Adrenal gland (tissue), 12 donors: Measurements from ENCODE around the gene ZNF653. TPM values are rescaled to one million over a fixed set of nuclear protein-coding genes. Genes with fewer than 3 reads are reported as not detected.

Experiments used
- DNase-seq, 7 donors: peaks; one replicate each; pipeline ENCODE4 v3.0.0-alpha.2; 2019 to 2020
- H3K27ac ChIP-seq, 5 donors: fragments of 200-600 bp; sonication (generic) in 4 of 5; 1 replicate in 3 of 5; 2 replicates in 2 of 5; pipeline versions ENCODE4 v1.5.1 to v1.8.0; 2016 to 2020; ENCODE audit warnings: mild to moderate bottlenecking in 1 of 5
- H3K27me3 ChIP-seq: fragments of 200-600 bp; 2 replicates; pipeline ENCODE4 v1.8.0; 2021
- H3K36me3 ChIP-seq, 2 donors: fragments of 200-600 bp; replicated peaks in 1 of 2; 1 replicate in 1 of 2; 2 replicates in 1 of 2; pipeline versions ENCODE4 v1.5.1 to v1.8.0; 2018 to 2022
- H3K4me1 ChIP-seq, 2 donors: fragments of 200-600 bp; replicated peaks in 1 of 2; 1 replicate in 1 of 2; 2 replicates in 1 of 2; pipeline versions ENCODE4 v1.5.1 to v1.8.0; 2018 to 2021
- H3K4me3 ChIP-seq, 4 donors: fragments of 200-600 bp; sonication (generic) in 3 of 4; one replicate each; pipeline ENCODE4 v1.5.1; 2016 to 2018
- H3K9me3 ChIP-seq, 3 donors: fragments of 200-600 bp; sonication (generic) in 1 of 3; replicated peaks in 1 of 3; 1 replicate in 2 of 3; 2 replicates in 1 of 3; pipeline versions ENCODE4 v1.5.1 to v1.8.0; 2016 to 2021
- POLR2A ChIP-seq, 2 donors: fragments of 450-650 bp; IDR thresholded peaks; one replicate each; pipeline ENCODE4 v1.6.1; 2017; ENCODE audit warnings: antibody characterized with exemption in 2 of 2, mild to moderate bottlenecking in 2 of 2, moderate library complexity in 1 of 2
- WGBS, 4 donors: extraction: QIAGEN DNeasy Blood & Tissue Kit in 2 of 4; methylation state at CpG; one replicate each; pipeline versions ENCODE4 v1.1.5 to v1.1.7; 2013 to 2017; 5-methylcytosine and 5-hydroxymethylcytosine counted together
- intact Hi-C, 2 donors: fragments of 100-400 bp; cut with DNase I; formaldehyde crosslinking; loops; one replicate each; pipeline versions ENCODE4 v1.14.1 to v1.15.0; 2022 to 2023
- polyA plus RNA-seq, 3 donors: library from polyadenylated mRNA; stranded (reverse); fragments of 200-250 nt in 2 of 3; fragments of 350-450 nt in 1 of 3; fragmentation: Illumina TruSeq in 1 of 3; extraction: RNeasy Lipid Tissue Mini Kit (QIAGEN cat#74804) in 1 of 3; gene quantifications; one replicate each; pipeline ENCODE4 v1.2.3, GENCODE V29; 2013 to 2014
- total RNA-seq, 9 donors: library from RNA; depleted of rRNA in 4 of 9; stranded (reverse); fragments of >200 nt in 4 of 9; fragments of 120-200 nt in 1 of 9; fragmentation: NEBNext Ultra II Directional in 1 of 9; extraction: Animal tissue kit (Norgen Biotek cat#: 25700) in 1 of 9; gene quantifications; one replicate each; pipeline versions ENCODE4 v1.1.0 to v1.2.4, GENCODE V29; 2013 to 2023
- TF ChIP-seq, protein P1 (sequence below), 6 experiments: fragments of 450-650 bp in 4 of 6; fragments of 200-600 bp in 2 of 6; sonication (generic) in 1 of 6; IDR thresholded peaks; 1 replicate in 5 of 6; 2 replicates in 1 of 6; pipeline versions ENCODE4 v1.5.1 to v1.8.0; 2016 to 2021; ENCODE audit warnings: antibody characterized with exemption in 6 of 6, mild to moderate bottlenecking in 2 of 6, moderate library complexity in 1 of 6
- donor health status: healthy with polysubstance abuse.
- donor health status: Bipolar disorder and iron deficiency.
- donor health status: DM: yes; HTN: yes; CAD: no.
- donor health status: DM: no; HTN: no; CAD: no.
- donor health status: DM: no; HTN: no; CAD: no.
- donor health status: DM: yes; HTN: yes; CAD: no.

The ZNF653 gene
- total and polyA plus RNA-seq, 12 donors: 4.2 to 37.7 (median 11.7) TPM

DNA sequence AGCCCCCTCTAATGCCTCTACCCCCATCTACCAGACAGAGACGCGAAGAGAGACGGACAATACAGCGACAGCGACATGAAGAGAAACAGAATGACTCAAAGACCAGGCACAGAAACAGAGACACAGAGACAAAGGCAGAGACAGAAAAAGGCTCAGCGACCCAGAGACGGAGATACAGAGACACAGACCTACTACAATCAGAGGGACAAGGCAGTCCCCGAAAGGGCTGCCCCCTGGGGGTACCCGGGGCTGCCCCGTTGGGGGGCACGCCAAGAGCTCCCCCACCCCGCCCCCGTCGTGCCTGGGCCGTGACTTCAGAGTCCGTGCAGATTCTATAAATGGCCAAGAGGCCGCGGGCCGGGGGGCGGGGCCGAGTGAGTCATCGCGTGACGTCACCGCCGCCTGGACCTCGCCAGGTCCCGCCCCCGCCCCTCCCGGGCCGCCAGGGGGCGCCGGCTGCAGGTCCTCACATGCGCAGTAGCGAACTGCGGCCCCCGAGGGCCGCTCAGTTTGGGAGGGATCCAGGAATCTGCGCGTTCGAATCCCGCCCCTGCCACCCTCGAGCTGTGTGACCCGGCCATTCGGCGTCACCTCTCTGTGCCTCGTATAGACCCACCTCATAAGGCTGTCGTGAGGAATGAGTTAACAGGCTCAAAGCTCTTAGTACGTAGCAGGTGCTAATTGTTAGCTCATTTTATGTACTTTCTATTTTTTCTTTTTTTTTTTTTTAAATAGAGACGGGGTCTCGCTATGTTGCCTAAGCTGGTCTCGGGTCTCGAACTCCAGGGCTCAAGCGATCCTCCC is 30.4 kb upstream of the ZNF653 start:
- Histone ChIP-seq H3K4me3 (peak overlapping the region in 1 of 4 donors; percentile 49), H3K27me3 (peaks cover 4% of the 10 kb centered on the region), H3K9me3 (no peaks in the 10 kb centered on the region), H3K27ac (peak overlapping the region in 3 of 5 donors; percentile 58 to 80 (median 63)), H3K36me3 (no peaks in the 10 kb centered on the region), H3K4me1 (peaks cover 6% of the 10 kb centered on the region in 2 donors)
- intact Hi-C loops: loop anchor here in 1 of 2 donors (5.0 kb wide), 1 partner anchor 51 kb away; no protein-coding TSS in a partner anchor
- WGBS, 4 donors: 12 to 21% (median 16%) methylated on average over 29 to 54 of the region's 54 CpGs
- DNase-seq: peak; percentile 86 to 96 (median 93)
- TF ChIP-seq POLR2A (IDR thresholded peaks at IDR 0.05): peak; percentile 17 to 48
- TF ChIP-seq, protein P1, sequence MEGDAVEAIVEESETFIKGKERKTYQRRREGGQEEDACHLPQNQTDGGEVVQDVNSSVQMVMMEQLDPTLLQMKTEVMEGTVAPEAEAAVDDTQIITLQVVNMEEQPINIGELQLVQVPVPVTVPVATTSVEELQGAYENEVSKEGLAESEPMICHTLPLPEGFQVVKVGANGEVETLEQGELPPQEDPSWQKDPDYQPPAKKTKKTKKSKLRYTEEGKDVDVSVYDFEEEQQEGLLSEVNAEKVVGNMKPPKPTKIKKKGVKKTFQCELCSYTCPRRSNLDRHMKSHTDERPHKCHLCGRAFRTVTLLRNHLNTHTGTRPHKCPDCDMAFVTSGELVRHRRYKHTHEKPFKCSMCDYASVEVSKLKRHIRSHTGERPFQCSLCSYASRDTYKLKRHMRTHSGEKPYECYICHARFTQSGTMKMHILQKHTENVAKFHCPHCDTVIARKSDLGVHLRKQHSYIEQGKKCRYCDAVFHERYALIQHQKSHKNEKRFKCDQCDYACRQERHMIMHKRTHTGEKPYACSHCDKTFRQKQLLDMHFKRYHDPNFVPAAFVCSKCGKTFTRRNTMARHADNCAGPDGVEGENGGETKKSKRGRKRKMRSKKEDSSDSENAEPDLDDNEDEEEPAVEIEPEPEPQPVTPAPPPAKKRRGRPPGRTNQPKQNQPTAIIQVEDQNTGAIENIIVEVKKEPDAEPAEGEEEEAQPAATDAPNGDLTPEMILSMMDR (IDR thresholded peaks at IDR 0.05): peak; percentile 55 to 93 (median 78)

DNA sequence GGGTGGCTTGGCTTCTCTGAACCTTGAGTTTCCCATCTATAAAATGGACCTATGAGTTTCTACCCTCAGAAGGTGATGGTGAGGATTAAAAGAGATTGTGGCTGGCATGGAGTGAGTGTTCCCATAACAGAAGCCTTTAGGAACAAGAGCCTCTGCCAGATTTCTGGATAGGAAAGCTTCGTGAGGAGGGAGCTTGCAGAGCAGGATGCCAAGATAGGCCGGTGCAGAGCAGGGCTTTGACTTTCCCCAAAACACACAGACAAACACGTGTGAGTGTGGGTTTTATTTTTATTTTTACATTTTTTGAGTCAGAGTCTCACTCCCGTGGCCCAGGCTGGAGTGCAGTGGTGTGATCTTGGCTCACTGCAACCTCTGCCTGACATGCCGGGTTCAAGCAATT is 29.3 kb upstream of the ZNF653 start:
- peaks cover 6% of the 10 kb centered on the region in 2 donors for H3K4me1 ChIP-seq
- peaks cover 4% of the 10 kb centered on the region for H3K27me3 ChIP-seq
- TF ChIP-seq POLR2A (IDR thresholded peaks at IDR 0.05): no peak
- TF ChIP-seq, protein P1 (IDR thresholded peaks at IDR 0.05): no peak
- H3K4me3 ChIP-seq: no peak overlapping the region
- no peaks in the 10 kb centered on the region for H3K36me3 ChIP-seq
- no peak for DNase-seq
- WGBS, 4 donors: 68 to 81% (median 70%) methylated on average over 5 of the region's 5 CpGs
- intact Hi-C loops: loop anchor here in 1 of 2 donors (5.0 kb wide), 1 partner anchor 52 kb away; no protein-coding TSS in a partner anchor
- peak overlapping the region in 2 of 5 donors; percentile 58 to 80 for H3K27ac ChIP-seq
- H3K9me3 ChIP-seq: no peaks in the 10 kb centered on the region

DNA sequence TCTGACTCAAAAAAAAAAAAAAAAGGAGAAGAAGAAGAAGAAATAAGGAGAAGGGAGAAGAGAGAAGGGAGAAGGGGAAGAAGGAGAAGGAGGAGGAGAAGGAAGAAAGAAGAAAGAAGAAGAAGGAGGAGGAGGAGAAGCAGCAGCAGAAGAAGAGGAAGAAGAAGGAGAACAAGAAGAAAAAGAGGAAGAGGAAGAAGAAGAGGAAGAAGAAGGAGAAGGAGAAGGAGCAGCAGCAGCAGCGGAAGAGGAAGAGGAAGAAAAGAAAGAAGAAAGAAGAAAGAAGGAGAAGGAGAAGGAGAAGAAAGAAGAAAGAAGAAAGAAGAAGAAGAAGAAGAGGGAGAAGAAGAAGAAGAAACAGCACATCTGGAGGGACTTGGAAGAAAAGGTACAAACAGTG is 28.9 kb upstream of the ZNF653 start:
- H3K4me1 ChIP-seq: peaks cover 6 to 9% of the 10 kb centered on the region in 2 donors
- no peaks in the 10 kb centered on the region for H3K36me3 ChIP-seq
- no peak overlapping the region for H3K27ac ChIP-seq
- no peak for DNase-seq
- no peaks in the 10 kb centered on the region for H3K9me3 ChIP-seq
- no peak for TF ChIP-seq POLR2A (IDR thresholded peaks at IDR 0.05)
- TF ChIP-seq, protein P1 (IDR thresholded peaks at IDR 0.05): no peak
- intact Hi-C loops: no loop called here
- peaks cover 4% of the 10 kb centered on the region for H3K27me3 ChIP-seq
- WGBS, 4 donors: 76 to 96% (median 85%) methylated on average over 1 of the region's 1 CpG
- H3K4me3 ChIP-seq: no peak overlapping the region

DNA sequence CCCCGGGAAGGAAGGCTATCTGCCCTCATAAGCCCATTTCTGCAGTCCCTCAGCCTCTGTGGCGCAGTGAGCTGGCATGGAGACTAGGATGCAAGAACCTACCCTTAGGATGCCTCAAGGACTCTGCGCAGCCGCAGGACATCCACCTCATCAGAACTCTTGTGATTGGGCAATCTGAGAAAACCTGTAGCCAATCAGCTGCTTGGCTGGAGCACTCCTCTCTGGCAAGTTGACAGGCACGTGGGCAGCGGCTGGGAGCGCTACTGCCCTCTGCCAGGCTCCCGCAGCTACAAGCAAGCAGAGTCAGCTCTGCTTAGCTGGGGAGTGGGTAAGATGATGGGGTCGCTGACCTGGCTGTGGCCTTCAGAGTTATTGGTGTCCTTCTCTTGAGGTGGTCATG is 24.8 kb upstream of the ZNF653 start:
- DNase-seq: peak; percentile 79 to 97 (median 93)
- H3K4me3 ChIP-seq: no peak overlapping the region
- WGBS, 4 donors: 16 to 26% (median 21%) methylated on average over 8 to 9 of the region's 9 CpGs
- no peaks in the 10 kb centered on the region for H3K9me3 ChIP-seq
- H3K27me3 ChIP-seq: no peaks in the 10 kb centered on the region
- intact Hi-C loops: no loop called here
- TF ChIP-seq, protein P1 (IDR thresholded peaks at IDR 0.05): peak in 4 of 6 experiments; percentile 13 to 31 (median 16)
- peak in 1 of 2 donors; percentile 32 for TF ChIP-seq POLR2A (IDR thresholded peaks at IDR 0.05)
- H3K36me3 ChIP-seq: no peaks in the 10 kb centered on the region
- H3K4me1 ChIP-seq: peaks cover 5 to 21% of the 10 kb centered on the region in 2 donors
- H3K27ac ChIP-seq: peak overlapping the region in 2 of 5 donors; percentile 24 to 55
